T-helper 2 cell treated with Interferon-gamma antibody and Interleukin-4, amounts not matched to agents 100 ng/mL and 5 ng/mL, for 36 hours (primary cell): ENCODE data around the gene NTN3. TPM values are rescaled to one million over a fixed set of nuclear protein-coding genes. Genes with fewer than 3 reads are reported as not detected.

Experiments
- intact Hi-C: fragments of 100-400 bp; cut with micrococcal nuclease; formaldehyde crosslinking; loops from one replicate; pipeline ENCODE4 v1.15.1; 2023
- total RNA-seq: library from RNA; stranded (reverse); gene quantifications from 2 replicates; pipeline ENCODE4 v1.2.3, GENCODE V29; 2022

The NTN3 gene
- total RNA-seq, 1 donor from 2014 or later: not detected

DNA sequence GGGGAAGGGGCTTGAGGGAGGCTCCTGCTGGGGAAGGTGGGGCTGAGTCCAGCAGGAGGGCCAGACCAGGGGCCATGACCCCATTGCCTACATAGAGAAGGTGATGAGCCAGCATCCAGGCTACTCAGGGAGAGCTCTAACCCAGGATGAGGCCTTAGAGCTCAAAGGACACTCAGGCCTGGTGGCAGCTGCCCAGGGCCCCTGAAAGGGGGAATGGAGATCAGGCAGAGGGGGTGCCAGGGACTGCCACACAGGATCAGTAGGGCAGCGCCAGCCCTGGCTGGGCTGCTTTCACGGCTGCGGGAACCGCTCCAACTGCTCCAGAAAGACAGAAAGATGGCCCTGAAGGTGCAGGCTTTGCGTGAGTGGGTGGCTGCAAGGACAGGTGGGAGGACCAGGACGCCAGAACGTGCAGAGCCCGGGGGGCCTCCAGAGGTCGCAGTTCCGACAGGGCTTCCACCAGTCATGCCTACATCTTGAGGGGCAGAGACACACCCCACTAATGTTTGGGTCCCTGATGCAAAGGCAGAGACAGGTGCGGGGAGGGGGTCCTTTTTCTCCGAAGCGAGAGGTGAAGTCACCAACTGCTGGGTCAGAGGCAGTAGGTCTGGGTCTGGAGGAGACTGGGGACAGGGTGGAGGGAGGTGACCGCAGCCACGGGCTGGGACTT lies 41.8 kb downstream of the NTN3 start:
- intact Hi-C loops: loop anchor here (1.0 kb wide), 1 partner anchor 19 kb away; no protein-coding TSS in a partner anchor

DNA sequence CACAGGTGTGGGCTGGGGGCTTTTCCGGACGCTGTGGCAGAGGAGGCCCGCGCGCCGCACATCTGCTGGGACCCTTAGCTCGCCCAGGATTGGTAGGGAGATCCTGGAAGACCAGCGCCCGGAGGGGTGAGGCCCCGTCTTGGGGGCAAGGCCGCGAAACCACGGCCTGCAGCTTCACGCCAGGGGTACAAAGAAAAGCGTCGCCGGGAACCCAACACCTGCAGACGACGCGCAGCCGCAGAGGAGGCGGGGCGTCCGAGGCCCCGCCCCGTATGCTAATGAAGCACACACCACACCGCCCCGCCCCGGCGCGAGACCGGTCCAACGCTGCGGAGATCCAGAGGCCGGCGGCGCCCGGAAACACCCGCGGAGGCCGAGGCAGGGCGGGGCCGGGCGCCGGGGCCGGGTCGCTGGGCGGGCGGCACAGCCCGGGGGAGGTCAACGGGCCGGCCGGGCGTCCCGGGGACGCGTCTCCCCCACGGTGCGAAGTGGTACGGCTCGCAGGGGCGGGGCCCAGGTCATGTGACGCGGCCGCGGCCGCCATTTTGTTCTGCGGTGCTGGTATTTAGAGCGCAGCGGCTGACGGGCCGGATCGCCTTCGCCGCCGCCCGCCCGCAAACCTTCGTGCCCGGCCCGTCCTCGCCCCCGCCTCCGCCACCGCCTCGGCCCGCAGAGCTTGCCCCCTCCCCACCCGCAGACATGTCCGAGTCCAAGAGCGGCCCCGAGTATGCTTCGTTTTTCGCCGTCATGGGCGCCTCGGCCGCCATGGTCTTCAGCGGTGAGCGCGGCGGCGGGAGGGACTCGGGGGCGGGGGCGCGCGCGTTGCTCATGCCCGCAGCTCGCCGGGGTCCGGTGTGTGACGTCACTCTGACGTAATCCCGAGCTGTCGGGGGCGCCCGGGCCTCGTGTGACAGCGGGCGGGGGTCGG lies 42.6 kb downstream of the NTN3 start, which contains the start of gene ATP6V0C:
TSS of gene ATP6V0C (plus strand) at position 548 of the 928 bp plus-strand sequence. CDS start at position 700, 152 bp downstream.
- intact Hi-C loops: loop anchor here (1.0 kb wide), 1 partner anchor 19 kb away; no protein-coding TSS in a partner anchor

DNA sequence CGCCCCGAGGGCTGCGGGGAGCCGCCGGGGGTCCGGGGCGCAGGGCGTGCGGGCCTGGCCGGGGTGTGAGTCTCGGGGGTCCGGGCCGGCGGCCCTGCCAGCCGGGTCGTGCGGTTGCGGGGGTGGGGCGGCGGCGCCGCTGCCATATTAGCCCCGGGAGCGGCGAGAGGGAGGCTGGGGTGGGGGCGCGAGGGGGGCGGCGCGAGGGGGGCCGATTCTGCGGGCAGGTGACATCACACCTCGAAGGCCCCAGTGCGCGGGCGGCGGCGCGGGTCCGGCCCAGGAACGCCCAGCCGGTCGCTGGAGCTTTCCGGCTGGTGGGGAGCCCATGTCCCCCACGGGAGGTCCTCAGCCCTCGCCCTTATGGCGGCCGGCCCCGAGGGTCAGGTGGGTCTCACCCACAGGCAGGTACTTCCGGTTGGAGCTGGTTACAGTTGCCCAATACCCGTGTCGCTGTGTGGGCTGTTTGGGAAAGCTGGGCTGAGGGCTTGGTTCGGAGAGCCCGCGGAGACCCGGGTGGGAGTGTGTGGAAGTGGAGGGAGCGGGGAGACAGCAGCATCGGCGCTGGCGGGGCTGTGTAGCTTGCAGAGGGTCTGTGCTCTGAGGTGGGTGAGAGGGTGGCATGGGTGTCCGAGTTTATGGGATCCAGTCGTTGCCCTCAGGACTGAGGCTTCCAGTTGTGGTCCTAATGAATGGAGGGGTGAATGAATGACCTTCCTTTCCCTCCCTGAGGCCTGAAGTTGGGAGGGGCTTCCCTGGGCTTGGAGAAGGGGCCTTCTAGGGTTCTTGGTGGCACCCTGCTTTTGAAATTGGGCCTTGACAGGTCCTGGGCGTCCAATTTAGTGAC lies 43.5 kb downstream of the NTN3 start:
- intact Hi-C loops: no loop called here

DNA sequence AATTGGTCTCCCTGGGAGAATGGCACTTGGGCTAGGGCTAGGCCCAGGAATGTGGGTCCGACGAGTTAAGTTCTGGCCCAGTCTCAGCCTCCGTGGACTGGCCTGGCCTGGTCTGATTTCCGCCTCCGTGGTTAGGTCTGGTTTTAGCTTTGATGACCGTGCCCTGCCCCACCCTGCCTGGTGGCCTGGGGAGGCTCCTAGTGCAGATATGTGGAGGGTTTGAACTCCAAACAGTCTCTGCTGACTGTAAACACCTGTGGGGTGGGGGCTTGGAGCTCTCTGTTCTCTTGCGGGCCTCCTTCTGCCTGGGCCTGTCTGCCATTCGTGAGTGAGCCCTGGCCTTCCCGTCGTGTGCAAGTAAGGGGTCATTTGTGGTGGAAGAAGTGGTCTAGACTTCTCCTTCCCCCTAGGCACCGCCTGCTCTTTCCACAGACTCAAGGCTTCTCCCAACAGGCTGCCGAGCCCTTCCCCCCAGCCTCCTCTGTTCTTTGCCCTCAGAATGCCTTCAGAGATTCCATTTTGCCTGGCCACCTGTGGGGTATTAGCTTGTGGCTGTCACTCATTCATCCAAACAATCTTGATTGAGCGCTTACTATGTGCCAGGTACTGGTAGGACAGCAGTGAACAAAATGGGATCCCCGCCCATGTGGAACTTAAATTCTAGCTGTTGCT lies 44.2 kb downstream of the NTN3 start:
- intact Hi-C loops: no loop called here

DNA sequence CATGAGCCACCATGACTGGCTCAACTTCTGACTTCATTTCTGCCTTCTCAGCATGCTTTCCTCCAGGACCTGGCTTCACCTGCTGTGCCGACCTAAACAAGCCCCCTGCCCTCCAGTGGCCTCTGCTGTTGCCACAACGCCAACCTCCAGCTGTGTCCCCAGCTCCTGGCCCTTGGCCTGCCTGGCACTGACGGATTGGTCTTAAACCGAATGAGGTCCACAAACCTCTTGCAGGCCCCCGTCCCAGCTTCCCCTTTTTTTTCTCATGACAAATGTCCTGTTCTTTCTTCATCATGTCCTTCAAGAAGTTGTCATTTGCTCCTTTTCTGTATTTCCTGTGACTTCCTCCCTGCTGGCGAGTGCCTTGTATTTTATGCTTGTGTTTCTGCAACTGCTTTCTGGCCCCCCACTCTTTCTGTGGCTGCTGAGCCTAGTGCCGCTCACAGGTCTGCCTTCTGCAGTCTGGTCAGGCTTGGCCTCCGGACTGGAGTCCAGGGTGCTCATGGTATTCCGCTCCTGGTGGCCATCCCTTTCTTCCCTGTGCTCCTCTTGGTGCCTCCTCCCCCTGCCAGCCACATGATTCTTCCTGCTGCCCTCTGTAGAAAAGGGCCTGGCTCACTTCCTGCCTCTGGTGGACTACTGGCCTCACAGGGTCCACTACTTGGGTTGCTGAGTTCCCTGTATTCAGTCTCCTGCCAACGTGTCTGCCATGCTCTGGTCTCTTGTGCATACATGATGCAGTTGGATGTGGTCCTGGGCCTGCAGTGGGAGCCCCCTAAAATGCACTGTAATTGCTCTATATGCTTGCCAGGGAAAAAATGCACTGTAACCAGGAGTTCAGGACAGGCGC lies 45.5 kb downstream of the NTN3 start:
- intact Hi-C loops: no loop called here

DNA sequence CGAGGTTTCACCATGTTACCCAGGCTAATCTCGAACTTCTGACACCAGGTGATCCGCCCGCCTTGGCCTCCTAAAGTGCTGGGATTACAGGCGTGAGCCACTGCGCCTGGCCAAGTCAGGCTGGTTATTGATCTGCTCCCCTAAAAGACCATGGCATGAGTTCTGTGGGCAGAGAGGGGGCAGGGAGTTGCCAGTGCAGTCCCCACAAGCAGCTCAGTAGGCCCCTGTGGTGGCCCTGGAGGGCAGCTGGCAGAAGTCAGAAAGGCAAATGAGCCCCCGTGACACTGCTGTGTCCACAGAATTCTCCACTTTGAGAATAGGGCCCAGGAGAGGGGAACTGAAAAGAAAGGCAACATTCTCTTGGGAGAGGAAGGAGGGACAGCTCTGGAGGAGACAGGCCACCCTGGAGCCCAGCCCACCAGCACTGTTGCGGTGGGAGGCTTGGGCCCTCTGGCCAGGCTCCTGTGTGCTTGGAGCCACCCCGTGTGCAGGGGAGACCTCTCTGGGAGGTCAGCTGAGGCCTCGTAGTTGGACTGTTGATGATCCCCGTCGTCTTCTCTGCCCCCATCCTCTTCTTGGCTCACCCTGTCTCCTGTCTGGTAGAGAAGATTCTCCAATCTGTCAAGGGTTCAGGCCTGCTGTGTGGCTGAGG lies 47.0 kb downstream of the NTN3 start:
- intact Hi-C loops: no loop called here

DNA sequence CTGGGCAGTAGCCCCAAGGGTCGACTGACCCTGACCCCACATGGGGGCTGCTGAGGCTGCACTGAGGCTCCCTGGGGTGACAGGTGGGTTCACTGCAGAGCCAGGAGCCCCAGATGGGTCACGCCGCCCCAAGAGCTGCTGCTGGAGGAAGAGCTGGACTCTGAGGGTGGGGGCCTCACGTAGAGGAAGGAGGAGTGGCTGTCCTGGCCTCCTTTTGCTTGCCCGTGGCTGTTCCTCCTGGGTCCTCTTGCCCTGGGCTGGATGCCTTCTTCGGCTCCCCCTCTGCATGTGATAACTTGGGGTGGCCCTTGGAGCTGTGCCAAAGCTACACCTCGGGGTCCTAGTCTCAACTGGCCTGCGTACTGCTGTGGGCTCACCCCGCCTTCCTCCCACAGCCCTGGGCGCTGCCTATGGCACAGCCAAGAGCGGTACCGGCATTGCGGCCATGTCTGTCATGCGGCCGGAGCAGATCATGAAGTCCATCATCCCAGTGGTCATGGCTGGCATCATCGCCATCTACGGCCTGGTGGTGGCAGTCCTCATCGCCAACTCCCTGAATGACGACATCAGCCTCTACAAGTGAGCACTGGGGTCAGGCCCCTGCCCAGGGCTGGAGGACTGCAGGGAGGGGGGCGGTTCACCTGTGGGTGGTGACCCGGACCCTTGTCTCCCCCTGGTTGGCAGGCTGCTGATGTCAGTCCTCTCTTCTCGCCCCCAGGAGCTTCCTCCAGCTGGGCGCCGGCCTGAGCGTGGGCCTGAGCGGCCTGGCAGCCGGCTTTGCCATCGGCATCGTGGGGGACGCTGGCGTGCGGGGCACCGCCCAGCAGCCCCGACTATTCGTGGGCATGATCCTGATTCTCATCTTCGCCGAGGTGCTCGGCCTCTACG lies 48.0 kb downstream of the NTN3 start:
- intact Hi-C loops: no loop called here

DNA sequence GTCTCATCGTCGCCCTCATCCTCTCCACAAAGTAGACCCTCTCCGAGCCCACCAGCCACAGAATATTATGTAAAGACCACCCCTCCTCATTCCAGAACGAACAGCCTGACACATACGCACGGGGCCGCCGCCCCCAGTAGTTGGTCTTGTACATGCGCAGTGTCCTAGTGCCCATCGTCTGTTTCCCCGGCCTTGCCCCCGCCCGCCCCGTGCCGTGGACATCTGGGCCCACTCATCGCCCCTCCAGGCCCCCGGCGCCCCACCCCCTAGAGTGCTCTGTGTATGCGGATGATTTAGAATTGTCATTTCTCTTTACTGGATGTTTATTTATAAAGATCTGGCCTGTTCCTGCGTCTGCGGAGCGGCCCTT lies 48.6 kb downstream of the NTN3 start:
- intact Hi-C loops: loop anchor here (1.0 kb wide), 1 partner anchor 13 kb away; no protein-coding TSS in a partner anchor

DNA sequence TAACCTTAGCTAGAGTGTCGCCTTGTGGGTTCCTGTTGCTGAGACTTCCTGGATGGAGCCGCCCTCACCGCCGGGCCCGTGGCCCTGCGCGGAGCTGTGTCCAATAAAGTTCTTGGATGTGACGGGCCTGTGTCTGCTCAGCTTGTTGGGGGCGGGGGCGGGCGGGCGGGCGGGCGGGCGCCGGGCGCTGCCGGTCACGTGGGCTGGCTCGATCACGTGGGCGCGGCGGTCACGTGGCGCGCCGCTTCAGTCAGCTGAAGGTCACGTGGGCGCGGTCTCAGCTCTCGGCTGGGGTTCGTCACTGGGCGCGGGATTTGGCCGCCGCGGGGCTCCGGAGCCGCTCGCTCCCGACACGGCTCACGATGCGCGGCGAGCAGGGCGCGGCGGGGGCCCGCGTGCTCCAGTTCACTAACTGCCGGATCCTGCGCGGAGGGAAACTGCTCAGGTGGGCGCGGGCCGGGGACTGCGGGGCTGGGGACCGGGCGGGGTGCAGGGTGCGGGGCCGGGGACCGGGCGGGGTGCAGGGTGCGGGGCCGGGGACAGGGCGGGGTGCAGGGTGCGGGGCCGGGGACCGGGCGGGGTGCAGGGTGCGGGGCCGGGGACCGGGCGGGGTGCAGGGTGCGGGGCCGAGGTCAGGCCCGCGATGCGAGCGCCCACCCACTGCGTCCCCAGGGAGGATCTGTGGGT lies 49.1 kb downstream of the NTN3 start, which contains the start of gene AMDHD2:
TSS of gene AMDHD2 (plus strand) at position 275 of the 687 bp plus-strand sequence. CDS start at position 363, 88 bp downstream.
- intact Hi-C loops: loop anchor here (1.0 kb wide), 1 partner anchor 12 kb away; no protein-coding TSS in a partner anchor

DNA sequence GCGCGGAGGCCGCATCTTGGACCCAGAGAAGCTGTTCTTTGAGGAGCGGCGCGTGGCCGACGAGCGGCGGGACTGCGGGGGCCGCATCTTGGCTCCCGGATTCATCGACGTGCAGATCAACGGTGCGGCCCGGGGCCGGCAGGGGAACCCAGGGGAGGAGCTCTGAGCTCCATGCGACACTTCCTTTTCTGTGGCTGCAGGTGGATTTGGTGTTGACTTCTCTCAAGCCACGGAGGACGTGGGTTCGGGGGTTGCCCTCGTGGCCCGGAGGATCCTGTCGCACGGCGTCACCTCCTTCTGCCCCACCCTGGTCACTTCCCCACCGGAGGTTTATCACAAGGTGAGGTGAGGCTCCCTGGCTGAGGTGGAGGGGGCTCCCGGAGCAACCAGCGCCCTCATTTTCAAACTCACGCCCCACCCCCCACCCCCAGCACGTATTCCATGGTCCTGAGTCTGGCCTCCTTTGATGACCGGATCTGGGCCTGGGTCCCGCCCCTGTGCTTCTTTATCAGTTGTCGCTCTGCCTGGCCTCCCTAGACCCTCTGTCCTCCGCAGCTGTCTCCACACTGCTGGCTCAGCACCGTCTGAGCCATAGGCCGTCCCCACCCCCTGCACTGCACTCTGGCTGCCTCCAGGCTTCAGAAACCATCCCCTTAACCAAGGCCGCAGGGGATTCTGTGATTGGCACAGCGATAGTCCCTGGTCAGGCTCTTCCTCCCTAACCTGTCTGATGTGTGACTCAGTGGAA lies 49.9 kb downstream of the NTN3 start:
- intact Hi-C loops: loop anchor here (1.0 kb wide), 1 partner anchor 11 kb away; no protein-coding TSS in a partner anchor

Other genes starting within 250 kb of the NTN3 start
- gene E4F1, start 247.7 kb upstream of the NTN3 start, total RNA-seq: 30.3 and 30.9 TPM in 2 replicates
- 2.6 and 2.8 TPM in 2 replicates for gene DNASE1L2, start 234.9 kb upstream of the NTN3 start, total RNA-seq
- 30.2 and 34.2 TPM in 2 replicates for gene ECI1, start 219.7 kb upstream of the NTN3 start, total RNA-seq
- 299 and 307 TPM in 2 replicates for gene RNPS1, start 203.2 kb upstream of the NTN3 start, total RNA-seq
- gene ABCA3, start 130.6 kb upstream of the NTN3 start, total RNA-seq: 6.6 and 7.0 TPM in 2 replicates
- 63.2 and 64.7 TPM in 2 replicates for gene CCNF, start 41.9 kb upstream of the NTN3 start, total RNA-seq
- gene TEDC2, start 11.2 kb upstream of the NTN3 start, total RNA-seq: 21.6 and 26.6 TPM in 2 replicates
- 11.3 and 11.5 TPM in 2 replicates for gene TBC1D24, start 3.8 kb downstream of the NTN3 start, total RNA-seq
- 94.4 and 99.5 TPM in 2 replicates for gene ATP6V0C, start 42.7 kb downstream of the NTN3 start, total RNA-seq
- 41.2 and 44.8 TPM in 2 replicates for gene AMDHD2, start 49.1 kb downstream of the NTN3 start, total RNA-seq
- gene CEMP1, start 60.1 kb downstream of the NTN3 start, total RNA-seq: not detected in 2 replicates
- 46.5 and 47.1 TPM in 2 replicates for gene PDPK1, start 66.7 kb downstream of the NTN3 start, total RNA-seq
- gene KCTD5, start 211.2 kb downstream of the NTN3 start, total RNA-seq: 33.9 and 37.2 TPM in 2 replicates
- gene PRSS27, start 248.9 kb downstream of the NTN3 start, total RNA-seq: 1.0 and 1.2 TPM in 2 replicates